Subcutaneous adipose tissue (tissue), 4 donors: Measurements from ENCODE around the gene BOC. TPM values are rescaled to one million over a fixed set of nuclear protein-coding genes. Genes with fewer than 3 reads are reported as not detected.

Source experiments
- CTCF ChIP-seq: fragments of 450-650 bp; IDR thresholded peaks from one replicate; pipeline ENCODE4 v1.5.1; 2016; ENCODE audit warnings: low read depth, mild to moderate bottlenecking, control low read depth, antibody characterized with exemption, moderate library complexity
- total RNA-seq, 4 donors: library from RNA; depleted of rRNA; stranded (reverse); fragments of >200 nt; gene quantifications; one replicate each; pipeline ENCODE4 v1.1.0, GENCODE V29; 2016

Gene BOC
- total RNA-seq, 4 donors from 2014 or later, result 15.1 to 46.5 (median 28.4) TPM

- no peak for TF ChIP-seq CTCF
These were observed 51.7 kb downstream of the BOC start for GRCh38 chr3:113263020-113263419.

GRCh38 chr3:113263778-113264177 lies 52.4 kb downstream of the BOC start:
- no peak for TF ChIP-seq CTCF

GRCh38 chr3:113264283-113265131 lies 53.1 kb downstream of the BOC start:
- TF ChIP-seq CTCF, result no peak

- TF ChIP-seq CTCF, result no peak
These were observed 53.9 kb downstream of the BOC start for GRCh38 chr3:113265231-113265630.

GRCh38 chr3:113266738-113267137 lies 55.4 kb downstream of the BOC start:
- TF ChIP-seq CTCF, result no peak

DNA sequence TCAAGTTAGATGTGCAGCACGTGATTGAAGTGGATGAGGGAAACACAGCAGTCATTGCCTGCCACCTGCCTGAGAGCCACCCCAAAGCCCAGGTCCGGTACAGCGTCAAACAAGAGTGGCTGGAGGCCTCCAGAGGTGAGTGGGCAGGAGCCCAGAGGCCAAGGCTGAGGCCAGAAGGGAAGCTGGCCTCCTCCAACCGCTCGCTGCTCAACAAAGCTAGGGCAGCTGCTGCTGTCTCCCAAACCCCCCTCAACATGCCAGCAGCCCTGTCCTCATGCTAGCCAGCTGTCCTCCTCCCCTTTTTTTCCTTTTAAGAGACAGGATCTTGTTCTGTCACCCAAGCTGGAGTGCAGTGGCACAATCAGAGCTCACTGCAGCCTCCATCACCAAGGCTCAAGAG lies 57.0 kb downstream of the BOC start:
- TF ChIP-seq CTCF, result no peak

DNA sequence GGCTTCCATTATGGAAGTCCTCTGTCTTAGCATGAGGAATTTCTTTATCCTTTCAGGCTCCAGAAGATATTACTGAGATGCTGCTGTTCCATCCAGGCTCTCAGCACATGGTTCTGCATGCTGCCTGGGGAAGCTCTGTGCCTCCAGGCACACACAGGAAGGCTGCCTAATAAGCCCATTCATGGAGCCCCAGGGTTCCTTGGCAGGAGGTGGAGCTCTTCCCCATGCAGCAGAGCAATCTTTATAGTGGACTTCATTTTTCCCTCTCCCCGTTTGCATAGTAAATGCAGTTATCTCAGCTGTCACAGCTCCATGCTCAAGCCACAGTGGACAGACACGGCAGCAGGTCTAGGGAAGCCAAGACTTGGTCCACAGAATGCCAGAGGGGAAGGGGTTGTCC lies 57.6 kb downstream of the BOC start:
- TF ChIP-seq CTCF, result no peak
